HEK293 (cell line): ENCODE results near the gene CKS1B.
A peak's percentile ranks its signal among the peaks of the same experiment; 100 is the strongest.

ENCODE experiments used
- EGR2 ChIP-seq: fragments of 450-650 bp; formaldehyde crosslinking; IDR thresholded peaks from 2 replicates; pipeline ENCODE4 v1.5.1; 2016; ENCODE audit warnings: low read depth, missing biosample characterization, missing genetic modification characterization
- HOXD13 ChIP-seq: sonication (generic); formaldehyde crosslinking; IDR thresholded peaks from 2 replicates; pipeline ENCODE4 v1.8.0; 2022; ENCODE audit warnings: missing genetic modification reagents, borderline replicate concordance
- KLF8 ChIP-seq: fragments of 450-650 bp; formaldehyde crosslinking; IDR thresholded peaks from 2 replicates; pipeline ENCODE4 v1.5.1; 2016; ENCODE audit warnings: missing biosample characterization, missing genetic modification characterization
- PRDM10 ChIP-seq: fragments of 450-650 bp; formaldehyde crosslinking; IDR thresholded peaks from 2 replicates; pipeline ENCODE4 v1.5.1; 2016; ENCODE audit warnings: missing biosample characterization, missing genetic modification characterization
- SCRT1 ChIP-seq: fragments of 450-650 bp; formaldehyde crosslinking; IDR thresholded peaks from 2 replicates; pipeline ENCODE4 v1.5.1; 2016; ENCODE audit warnings: missing biosample characterization, missing genetic modification characterization, borderline replicate concordance
- ZBTB1 ChIP-seq: fragments of 450-650 bp; formaldehyde crosslinking; IDR thresholded peaks from 2 replicates; pipeline ENCODE4 v1.5.1; 2016; ENCODE audit warnings: missing biosample characterization, missing genetic modification characterization
- ZBTB17 ChIP-seq: fragments of 450-650 bp; formaldehyde crosslinking; IDR thresholded peaks from 2 replicates; pipeline ENCODE4 v1.5.1; 2016; ENCODE audit warnings: missing biosample characterization, missing genetic modification characterization
- ZBTB8A ChIP-seq: fragments of 450-650 bp; formaldehyde crosslinking; IDR thresholded peaks from 2 replicates; pipeline ENCODE4 v1.5.1; 2016; ENCODE audit warnings: missing biosample characterization, missing genetic modification characterization
- ZNF114 ChIP-seq: fragments of 450-650 bp; formaldehyde crosslinking; IDR thresholded peaks from 2 replicates; pipeline ENCODE4 v1.5.0; 2017; ENCODE audit warnings: missing biosample characterization, missing genetic modification characterization
- ZNF311 ChIP-seq: fragments of 450-650 bp; formaldehyde crosslinking; IDR thresholded peaks from 2 replicates; pipeline ENCODE4 v1.5.1; 2017; ENCODE audit warnings: missing biosample characterization, missing genetic modification characterization, borderline replicate concordance
- ZNF354C ChIP-seq: fragments of 450-650 bp; formaldehyde crosslinking; IDR thresholded peaks from 2 replicates; pipeline ENCODE4 v1.5.1; 2016; ENCODE audit warnings: missing biosample characterization, missing genetic modification characterization, low read depth, borderline replicate concordance
- ZNF37A ChIP-seq: fragments of 450-650 bp; IDR thresholded peaks from 2 replicates; pipeline ENCODE4 v1.5.1; 2018; ENCODE audit warnings: missing biosample characterization, missing genetic modification characterization
- ZNF391 ChIP-seq: fragments of 450-650 bp; formaldehyde crosslinking; IDR thresholded peaks from 2 replicates; pipeline ENCODE4 v1.5.1; 2016; ENCODE audit warnings: low read depth, missing biosample characterization, missing genetic modification characterization, borderline replicate concordance
- ZNF426 ChIP-seq: fragments of 450-650 bp; formaldehyde crosslinking; IDR thresholded peaks from 2 replicates; pipeline ENCODE4 v1.5.1; 2017; ENCODE audit warnings: missing biosample characterization, missing genetic modification characterization, mild to moderate bottlenecking, inconsistent platforms, moderate library complexity
- ZNF530 ChIP-seq: fragments of 450-650 bp; formaldehyde crosslinking; IDR thresholded peaks from 2 replicates; pipeline ENCODE4 v1.5.1; 2016; ENCODE audit warnings: low read depth, missing biosample characterization, missing genetic modification characterization
- ZNF629 ChIP-seq: fragments of 450-650 bp; formaldehyde crosslinking; IDR thresholded peaks from 2 replicates; pipeline ENCODE4 v1.5.1; 2017; ENCODE audit warnings: missing biosample characterization, missing genetic modification characterization
- ZNF658 ChIP-seq: fragments of 450-650 bp; formaldehyde crosslinking; IDR thresholded peaks from 2 replicates; pipeline ENCODE4; 2016; ENCODE audit warnings: missing biosample characterization, missing genetic modification characterization
- ZNF701 ChIP-seq: fragments of 450-650 bp; formaldehyde crosslinking; IDR thresholded peaks from 2 replicates; pipeline ENCODE4 v1.5.1; 2016; ENCODE audit warnings: missing biosample characterization, missing genetic modification characterization
- ZSCAN30 ChIP-seq: fragments of 450-650 bp; IDR thresholded peaks from 2 replicates; pipeline ENCODE4 v1.5.1; 2018; ENCODE audit warnings: missing biosample characterization, mild to moderate bottlenecking, missing genetic modification characterization, moderate library complexity
- TF ChIP-seq, protein P1 (sequence below): fragments of 450-650 bp; formaldehyde crosslinking; IDR thresholded peaks from 2 replicates; pipeline ENCODE4 v1.5.1; 2017; ENCODE audit warnings: missing biosample characterization, missing genetic modification characterization
- TF ChIP-seq, protein P2 (sequence below): fragments of 450-650 bp; formaldehyde crosslinking; optimal IDR thresholded peaks from 2 replicates; pipeline ENCODE3; 2016; ENCODE audit warnings: missing biosample characterization, mild to moderate bottlenecking, missing genetic modification characterization
- TF ChIP-seq, protein P3 (sequence below): fragments of 450-650 bp; formaldehyde crosslinking; IDR thresholded peaks from 2 replicates; pipeline ENCODE4 v1.5.1; 2016; ENCODE audit warnings: missing biosample characterization, missing genetic modification characterization
- TF ChIP-seq, protein P4 (sequence below): fragments of 450-650 bp; formaldehyde crosslinking; IDR thresholded peaks from 2 replicates; pipeline ENCODE4 v1.5.1; 2016; ENCODE audit warnings: missing biosample characterization, missing genetic modification characterization, borderline replicate concordance
- TF ChIP-seq, protein P5 (sequence below): fragments of 450-650 bp; formaldehyde crosslinking; IDR thresholded peaks from 2 replicates; pipeline ENCODE4 v1.5.1; 2016; ENCODE audit warnings: missing biosample characterization, missing genetic modification characterization

Gene CKS1B

GRCh38 chr1:155003766-155004351, 29.4 kb downstream of the CKS1B start (continued):
- TF ChIP-seq EGR2 (tag by site-specific recombination) = peak; percentile 96
- no peak for TF ChIP-seq ZNF701 (tag by site-specific recombination)
- TF ChIP-seq ZBTB8A (tag by site-specific recombination) = peak; percentile 34; the same call in 1 of the 2 replicates
- TF ChIP-seq, protein P1, sequence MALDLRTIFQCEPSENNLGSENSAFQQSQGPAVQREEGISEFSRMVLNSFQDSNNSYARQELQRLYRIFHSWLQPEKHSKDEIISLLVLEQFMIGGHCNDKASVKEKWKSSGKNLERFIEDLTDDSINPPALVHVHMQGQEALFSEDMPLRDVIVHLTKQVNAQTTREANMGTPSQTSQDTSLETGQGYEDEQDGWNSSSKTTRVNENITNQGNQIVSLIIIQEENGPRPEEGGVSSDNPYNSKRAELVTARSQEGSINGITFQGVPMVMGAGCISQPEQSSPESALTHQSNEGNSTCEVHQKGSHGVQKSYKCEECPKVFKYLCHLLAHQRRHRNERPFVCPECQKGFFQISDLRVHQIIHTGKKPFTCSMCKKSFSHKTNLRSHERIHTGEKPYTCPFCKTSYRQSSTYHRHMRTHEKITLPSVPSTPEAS (tag by site-specific recombination) = no peak
- TF ChIP-seq SCRT1 (tag by site-specific recombination) = no peak
- TF ChIP-seq ZBTB1 (tag by site-specific recombination) = no peak
- TF ChIP-seq ZNF37A (tag by site-specific recombination) = no peak
- TF ChIP-seq ZNF311 (tag by site-specific recombination) = no peak
- TF ChIP-seq, protein P2, sequence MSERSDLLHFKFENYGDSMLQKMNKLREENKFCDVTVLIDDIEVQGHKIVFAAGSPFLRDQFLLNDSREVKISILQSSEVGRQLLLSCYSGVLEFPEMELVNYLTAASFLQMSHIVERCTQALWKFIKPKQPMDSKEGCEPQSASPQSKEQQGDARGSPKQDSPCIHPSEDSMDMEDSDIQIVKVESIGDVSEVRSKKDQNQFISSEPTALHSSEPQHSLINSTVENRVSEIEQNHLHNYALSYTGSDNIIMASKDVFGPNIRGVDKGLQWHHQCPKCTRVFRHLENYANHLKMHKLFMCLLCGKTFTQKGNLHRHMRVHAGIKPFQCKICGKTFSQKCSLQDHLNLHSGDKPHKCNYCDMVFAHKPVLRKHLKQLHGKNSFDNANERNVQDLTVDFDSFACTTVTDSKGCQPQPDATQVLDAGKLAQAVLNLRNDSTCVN (tag by site-specific recombination) = peak; percentile 27
- TF ChIP-seq ZNF391 (tag by site-specific recombination) = 0 out of 2 replicates have a peak, but pooled peaks have one; percentile 10
- TF ChIP-seq ZNF530 (tag by site-specific recombination) = no peak
- no peak for TF ChIP-seq ZSCAN30 (tag by site-specific recombination)
- no peak for TF ChIP-seq ZNF426 (tag by site-specific recombination)
- peak; percentile 92 for TF ChIP-seq PRDM10 (tag by site-specific recombination)
- TF ChIP-seq ZNF354C (tag by site-specific recombination) = no peak
- TF ChIP-seq ZNF114 (tag by site-specific recombination) = no peak
- TF ChIP-seq HOXD13 (CRISPR knock-in tag) = no peak
- TF ChIP-seq, protein P3, sequence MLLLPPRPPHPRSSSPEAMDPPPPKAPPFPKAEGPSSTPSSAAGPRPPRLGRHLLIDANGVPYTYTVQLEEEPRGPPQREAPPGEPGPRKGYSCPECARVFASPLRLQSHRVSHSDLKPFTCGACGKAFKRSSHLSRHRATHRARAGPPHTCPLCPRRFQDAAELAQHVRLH (tag by site-specific recombination) = peak; percentile 14; the same call in 1 of the 2 replicates
- peak; percentile 47; the same call in 1 of the 2 replicates for TF ChIP-seq KLF8 (tag by site-specific recombination)
- TF ChIP-seq, protein P4, sequence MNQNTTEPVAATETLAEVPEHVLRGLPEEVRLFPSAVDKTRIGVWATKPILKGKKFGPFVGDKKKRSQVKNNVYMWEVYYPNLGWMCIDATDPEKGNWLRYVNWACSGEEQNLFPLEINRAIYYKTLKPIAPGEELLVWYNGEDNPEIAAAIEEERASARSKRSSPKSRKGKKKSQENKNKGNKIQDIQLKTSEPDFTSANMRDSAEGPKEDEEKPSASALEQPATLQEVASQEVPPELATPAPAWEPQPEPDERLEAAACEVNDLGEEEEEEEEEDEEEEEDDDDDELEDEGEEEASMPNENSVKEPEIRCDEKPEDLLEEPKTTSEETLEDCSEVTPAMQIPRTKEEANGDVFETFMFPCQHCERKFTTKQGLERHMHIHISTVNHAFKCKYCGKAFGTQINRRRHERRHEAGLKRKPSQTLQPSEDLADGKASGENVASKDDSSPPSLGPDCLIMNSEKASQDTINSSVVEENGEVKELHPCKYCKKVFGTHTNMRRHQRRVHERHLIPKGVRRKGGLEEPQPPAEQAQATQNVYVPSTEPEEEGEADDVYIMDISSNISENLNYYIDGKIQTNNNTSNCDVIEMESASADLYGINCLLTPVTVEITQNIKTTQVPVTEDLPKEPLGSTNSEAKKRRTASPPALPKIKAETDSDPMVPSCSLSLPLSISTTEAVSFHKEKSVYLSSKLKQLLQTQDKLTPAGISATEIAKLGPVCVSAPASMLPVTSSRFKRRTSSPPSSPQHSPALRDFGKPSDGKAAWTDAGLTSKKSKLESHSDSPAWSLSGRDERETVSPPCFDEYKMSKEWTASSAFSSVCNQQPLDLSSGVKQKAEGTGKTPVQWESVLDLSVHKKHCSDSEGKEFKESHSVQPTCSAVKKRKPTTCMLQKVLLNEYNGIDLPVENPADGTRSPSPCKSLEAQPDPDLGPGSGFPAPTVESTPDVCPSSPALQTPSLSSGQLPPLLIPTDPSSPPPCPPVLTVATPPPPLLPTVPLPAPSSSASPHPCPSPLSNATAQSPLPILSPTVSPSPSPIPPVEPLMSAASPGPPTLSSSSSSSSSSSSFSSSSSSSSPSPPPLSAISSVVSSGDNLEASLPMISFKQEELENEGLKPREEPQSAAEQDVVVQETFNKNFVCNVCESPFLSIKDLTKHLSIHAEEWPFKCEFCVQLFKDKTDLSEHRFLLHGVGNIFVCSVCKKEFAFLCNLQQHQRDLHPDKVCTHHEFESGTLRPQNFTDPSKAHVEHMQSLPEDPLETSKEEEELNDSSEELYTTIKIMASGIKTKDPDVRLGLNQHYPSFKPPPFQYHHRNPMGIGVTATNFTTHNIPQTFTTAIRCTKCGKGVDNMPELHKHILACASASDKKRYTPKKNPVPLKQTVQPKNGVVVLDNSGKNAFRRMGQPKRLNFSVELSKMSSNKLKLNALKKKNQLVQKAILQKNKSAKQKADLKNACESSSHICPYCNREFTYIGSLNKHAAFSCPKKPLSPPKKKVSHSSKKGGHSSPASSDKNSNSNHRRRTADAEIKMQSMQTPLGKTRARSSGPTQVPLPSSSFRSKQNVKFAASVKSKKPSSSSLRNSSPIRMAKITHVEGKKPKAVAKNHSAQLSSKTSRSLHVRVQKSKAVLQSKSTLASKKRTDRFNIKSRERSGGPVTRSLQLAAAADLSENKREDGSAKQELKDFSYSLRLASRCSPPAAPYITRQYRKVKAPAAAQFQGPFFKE (tag by site-specific recombination) = no peak
- TF ChIP-seq ZBTB17 (tag by site-specific recombination) = no peak
- peak; percentile 23; the same call in 1 of the 2 replicates for TF ChIP-seq ZNF629 (tag by site-specific recombination)
- no peak for TF ChIP-seq ZNF658
- TF ChIP-seq, protein P5, sequence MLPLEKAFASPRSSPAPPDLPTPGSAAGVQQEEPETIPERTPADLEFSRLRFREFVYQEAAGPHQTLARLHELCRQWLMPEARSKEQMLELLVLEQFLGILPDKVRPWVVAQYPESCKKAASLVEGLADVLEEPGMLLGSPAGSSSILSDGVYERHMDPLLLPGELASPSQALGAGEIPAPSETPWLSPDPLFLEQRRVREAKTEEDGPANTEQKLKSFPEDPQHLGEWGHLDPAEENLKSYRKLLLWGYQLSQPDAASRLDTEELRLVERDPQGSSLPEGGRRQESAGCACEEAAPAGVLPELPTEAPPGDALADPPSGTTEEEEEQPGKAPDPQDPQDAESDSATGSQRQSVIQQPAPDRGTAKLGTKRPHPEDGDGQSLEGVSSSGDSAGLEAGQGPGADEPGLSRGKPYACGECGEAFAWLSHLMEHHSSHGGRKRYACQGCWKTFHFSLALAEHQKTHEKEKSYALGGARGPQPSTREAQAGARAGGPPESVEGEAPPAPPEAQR (tag by site-specific recombination) = no peak
